ENCODE data around the gene CAMK2A. TPM values are rescaled to one million over a fixed set of nuclear protein-coding genes. Genes with fewer than 3 reads are reported as not detected.

The CAMK2A gene
- total RNA-seq, 6 experiments from 2014 or later = 0.10 to 0.26 (median 0.23) TPM; not detected in 3

- no peaks in the 10 kb centered on the region for H3K9me3 ChIP-seq
- H3K27me3 ChIP-seq = peaks cover 0 to 7% of the 10 kb centered on the region in 2 donors
- peaks cover 0 to 10% (median 0%) of the 10 kb centered on the region in 4 donors for H3K4me1 ChIP-seq
- H3K36me3 ChIP-seq = no peaks in the 10 kb centered on the region
- no peak overlapping the region for H3K4me3 ChIP-seq
- DNase-seq (peak in 1 of 3 donors; percentile 15), ATAC-seq (no peak)
- intact Hi-C loops (cut with DNase I) = no loop called here
- H3K27ac ChIP-seq = no peak overlapping the region
- WGBS (ENCODE audit: insufficient coverage, low coverage, low lambda C conversion rate, missing lambda C conversion rate) = 67% methylated on average over 1 of the region's 1 CpG
- TF ChIP-seq CTCF (IDR thresholded peaks at IDR 0.05) (no peak), POLR2A (IDR thresholded peaks at IDR 0.05) (no peak)
Observed at GRCh38 chr5:150301170-150301505, 11.6 kb upstream of the CAMK2A start.

DNA sequence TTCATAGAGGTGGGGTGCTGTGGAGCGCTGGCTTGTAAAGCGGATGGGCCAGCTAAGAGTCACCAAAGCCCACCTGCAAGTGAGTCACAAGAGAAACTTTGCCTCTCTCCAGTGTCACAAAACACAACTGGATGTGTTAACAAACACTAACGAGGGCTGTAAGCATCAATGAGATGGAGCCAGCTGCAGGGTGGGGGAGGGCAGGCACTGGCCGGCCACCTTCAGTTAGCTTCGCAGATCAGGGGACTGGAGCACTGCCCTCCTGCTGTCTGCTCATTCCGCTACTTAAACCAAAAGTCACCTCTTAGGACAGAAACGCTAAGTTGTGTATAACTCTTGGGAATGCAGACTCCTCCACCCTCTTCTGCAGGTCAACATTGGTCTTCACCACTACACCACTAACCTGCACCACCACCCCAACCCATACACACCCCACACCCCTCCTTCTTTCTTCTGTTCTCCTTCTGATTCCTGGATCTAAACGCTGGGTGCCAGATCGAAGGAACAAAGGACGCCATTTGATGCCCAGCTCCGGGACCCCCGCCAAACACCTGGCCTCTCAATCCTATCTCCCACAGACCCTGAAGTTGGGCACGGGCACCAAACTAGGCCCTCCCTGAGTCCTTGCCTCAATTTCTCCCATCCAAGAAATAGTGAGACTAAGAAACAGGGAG lies 11.1 kb upstream of the CAMK2A start:
- 78% methylated on average over 9 of the region's 13 CpGs for WGBS (ENCODE audit: insufficient coverage, low coverage, low lambda C conversion rate, missing lambda C conversion rate)
- no peak for TF ChIP-seq CTCF (IDR thresholded peaks at IDR 0.05)
- TF ChIP-seq POLR2A (IDR thresholded peaks at IDR 0.05) = no peak
- Histone ChIP-seq H3K36me3 (no peaks in the 10 kb centered on the region), H3K4me3 (no peak overlapping the region), H3K27ac (no peak overlapping the region), H3K9me3 (no peaks in the 10 kb centered on the region), H3K4me1 (peaks cover 0 to 10% (median 0%) of the 10 kb centered on the region in 4 donors), H3K27me3 (peaks cover 0 to 7% of the 10 kb centered on the region in 2 donors)
- ATAC-seq = no peak
- peak in 1 of 3 donors; percentile 37 for DNase-seq
- intact Hi-C loops (cut with DNase I) = no loop called here

- Histone ChIP-seq H3K27me3 (peaks cover 0 to 7% of the 10 kb centered on the region in 2 donors), H3K9me3 (no peaks in the 10 kb centered on the region), H3K36me3 (no peaks in the 10 kb centered on the region), H3K27ac (no peak overlapping the region), H3K4me3 (no peak overlapping the region), H3K4me1 (peaks cover 0 to 10% (median 0%) of the 10 kb centered on the region in 4 donors)
- no peak for TF ChIP-seq CTCF (IDR thresholded peaks at IDR 0.05)
- no peak for TF ChIP-seq POLR2A (IDR thresholded peaks at IDR 0.05)
- DNase-seq (no peak), ATAC-seq (no peak)
- 82% methylated on average over 6 of the region's 6 CpGs for WGBS (ENCODE audit: insufficient coverage, low coverage, low lambda C conversion rate, missing lambda C conversion rate)
- intact Hi-C loops (cut with DNase I) = no loop called here
Observed at GRCh38 chr5:150299571-150300327, 10.2 kb upstream of the CAMK2A start.

- Histone ChIP-seq H3K4me1 (peaks cover 0 to 10% (median 0%) of the 10 kb centered on the region in 4 donors), H3K9me3 (no peaks in the 10 kb centered on the region), H3K27me3 (peaks cover 0 to 7% of the 10 kb centered on the region in 2 donors), H3K36me3 (no peaks in the 10 kb centered on the region), H3K27ac (no peak overlapping the region), H3K4me3 (no peak overlapping the region)
- TF ChIP-seq CTCF (IDR thresholded peaks at IDR 0.05) (no peak), POLR2A (IDR thresholded peaks at IDR 0.05) (no peak)
- ATAC-seq = no peak
- DNase-seq = no peak
- WGBS (ENCODE audit: insufficient coverage, low coverage, low lambda C conversion rate, missing lambda C conversion rate) = 84% methylated on average over 10 of the region's 10 CpGs
- intact Hi-C loops (cut with DNase I) = no loop called here
Observed at GRCh38 chr5:150298701-150299451, 9.3 kb upstream of the CAMK2A start.
